Measurements from ENCODE around the gene AK9.
"Not testable (repeated sequence)": the region's sequence is repeated elsewhere in the genome, so short reads cannot be mapped to it uniquely, and the experiment has no call there.

The AK9 gene

DNA sequence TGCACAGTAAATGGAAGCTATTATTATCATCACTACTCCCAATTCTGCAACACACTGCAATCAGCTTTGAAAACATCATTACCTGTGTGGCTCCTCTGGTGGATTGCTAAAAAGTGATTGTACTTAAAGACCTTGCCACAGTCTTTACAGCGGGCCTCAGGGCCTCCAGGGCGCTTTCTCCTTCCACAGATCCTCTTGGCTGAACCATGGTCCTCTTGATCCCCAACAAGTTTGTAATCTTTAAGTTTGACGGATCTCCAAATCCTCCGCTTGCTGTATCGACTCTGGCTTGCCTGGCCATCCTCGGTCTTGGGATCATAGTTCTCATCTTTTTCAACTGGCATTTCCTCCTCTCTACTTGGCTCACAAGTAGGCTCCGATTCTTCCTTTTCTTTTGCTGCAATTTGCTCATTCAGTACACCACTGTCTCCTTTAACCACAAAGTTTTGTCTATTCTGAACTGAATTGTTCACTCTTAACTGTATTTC lies 210.0 kb downstream of the AK9 start:
- peak; percentile 40 for DNase-seq (ENCODE audit: low spot score)

- peak; percentile 4 for DNase-seq (ENCODE audit: low spot score)
Measured at GRCh38 chr6:109478841-109479624, 212.0 kb downstream of the AK9 start.

DNA sequence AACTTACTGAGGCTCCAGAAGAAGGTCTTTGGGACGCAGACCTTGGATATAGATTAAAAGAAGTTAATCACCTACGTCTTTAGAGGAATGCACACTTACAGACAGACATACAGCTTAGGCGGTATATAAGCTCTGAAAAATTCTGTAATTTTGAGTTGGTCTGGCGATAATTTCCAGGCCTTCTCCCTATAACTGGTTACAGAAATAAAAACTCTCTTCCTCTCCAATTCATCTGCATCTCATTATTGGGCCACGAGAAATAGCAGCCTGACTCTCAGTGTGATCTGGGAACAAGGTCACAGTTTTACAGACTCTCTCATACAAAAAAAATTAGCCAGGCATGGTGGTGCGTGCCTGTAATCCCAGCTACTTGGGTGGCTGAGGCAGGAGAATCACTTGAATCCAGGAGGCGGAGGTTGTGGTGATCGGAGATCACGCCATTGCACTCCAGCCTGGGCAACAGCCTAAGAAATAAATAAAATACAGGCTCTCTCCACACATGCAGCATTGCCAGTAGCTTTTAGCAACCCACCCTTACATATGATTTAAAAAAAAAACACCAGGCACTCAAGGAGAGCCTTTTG lies 212.7 kb downstream of the AK9 start:
- peak; percentile 16 for DNase-seq (ENCODE audit: low spot score)

DNA sequence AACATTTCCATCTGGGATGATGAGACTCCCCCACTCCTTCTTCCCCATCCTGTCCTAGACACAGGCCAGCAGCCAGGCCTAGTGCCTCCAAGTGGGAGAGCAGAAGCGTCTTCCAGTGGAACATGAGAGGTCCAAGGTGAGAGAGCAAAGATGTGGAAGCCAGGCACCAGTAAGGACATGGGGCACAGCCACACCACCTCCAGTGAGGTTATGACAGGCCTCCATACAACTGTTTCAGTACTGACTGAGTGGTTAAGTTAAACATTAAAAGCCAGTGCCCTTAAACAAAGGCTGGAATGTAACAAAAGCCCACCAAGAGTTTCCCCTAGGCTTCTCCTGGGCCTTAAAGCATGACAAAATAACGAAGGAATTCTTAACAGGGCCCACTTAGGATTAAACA lies 213.3 kb downstream of the AK9 start:
- DNase-seq (ENCODE audit: low spot score) = peak; percentile 42

- DNase-seq (ENCODE audit: low spot score) = no peak
Measured at GRCh38 chr6:109477184-109477583, 213.8 kb downstream of the AK9 start.

- no peak for DNase-seq (ENCODE audit: low spot score)
Measured at GRCh38 chr6:109475625-109476024, 215.4 kb downstream of the AK9 start.

DNA sequence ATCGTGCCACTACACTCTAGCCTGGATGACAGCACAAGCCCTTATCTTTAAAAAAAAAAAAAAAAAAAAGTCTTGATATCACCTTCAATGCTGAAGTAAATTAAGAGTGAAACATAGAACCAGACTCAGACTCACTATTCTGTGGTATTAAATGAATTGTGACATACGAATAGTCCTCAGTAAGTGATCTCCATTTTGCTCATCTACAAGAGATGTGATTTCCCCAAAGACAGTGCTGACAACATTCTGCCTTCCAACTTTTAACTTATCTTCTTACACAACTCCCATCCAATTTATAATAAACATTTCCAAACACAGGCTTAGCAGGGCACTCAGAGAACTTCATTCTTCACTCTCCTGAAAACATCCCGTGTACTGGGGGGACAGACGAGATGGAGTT lies 216.0 kb downstream of the AK9 start:
- DNase-seq (ENCODE audit: low spot score) = no peak

DNA sequence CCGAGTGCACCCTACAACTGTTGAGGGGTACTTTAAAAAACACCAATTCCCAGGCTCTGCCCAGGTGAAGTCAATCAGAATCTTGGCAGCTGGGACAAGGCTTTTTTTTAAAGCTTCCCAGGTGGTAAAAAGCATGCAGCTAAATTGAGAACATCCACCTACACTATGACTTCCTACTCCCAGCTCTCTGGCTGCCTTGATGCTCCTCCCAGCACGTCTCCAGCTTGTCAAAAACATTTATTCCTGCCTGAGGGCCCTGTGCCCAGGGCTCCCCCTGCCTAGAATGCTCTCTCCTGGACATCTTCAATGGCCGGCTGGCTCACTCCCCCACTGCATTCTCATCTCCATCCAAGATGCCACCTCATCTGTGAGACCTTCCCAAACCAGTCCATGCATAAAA lies 217.9 kb downstream of the AK9 start:
- DNase-seq (ENCODE audit: low spot score) = peak; percentile 14

- peak; percentile 14 for DNase-seq (ENCODE audit: low spot score)
Measured at GRCh38 chr6:109472132-109472995, 218.6 kb downstream of the AK9 start.

DNA sequence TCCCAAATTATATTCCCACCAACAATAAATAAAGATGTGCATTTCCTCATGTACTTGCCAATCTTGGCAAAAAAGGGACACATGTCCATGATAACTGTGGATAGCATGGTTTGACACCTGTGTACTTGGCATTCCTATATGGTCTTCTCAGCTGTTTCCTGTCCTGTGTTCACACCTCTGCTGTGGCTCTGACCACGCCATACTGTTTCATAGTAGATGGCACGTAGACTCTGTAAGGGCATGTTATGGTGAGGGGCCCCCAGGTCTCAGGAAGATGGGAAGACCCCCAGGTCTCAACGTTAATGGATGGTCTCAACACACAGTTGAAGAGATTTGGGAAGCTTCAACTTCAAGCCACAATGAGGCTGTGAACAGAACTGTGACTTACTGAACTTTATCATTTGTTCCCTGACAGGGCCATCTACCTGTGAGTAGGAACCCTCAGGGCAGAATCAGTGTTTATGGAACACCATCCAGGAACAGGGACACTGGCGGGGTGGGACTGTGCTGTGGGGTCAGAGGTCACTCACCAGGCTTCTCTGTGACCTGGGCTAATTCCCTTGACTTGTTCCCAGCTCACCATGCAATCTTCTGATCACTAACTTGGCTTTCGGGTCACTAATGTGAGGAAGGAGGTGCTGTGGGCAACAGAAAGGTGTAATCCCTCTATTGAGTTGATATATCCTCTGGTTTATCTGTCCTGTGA lies 219.7 kb downstream of the AK9 start:
- peak; percentile 25 for DNase-seq (ENCODE audit: low spot score)

- peak; percentile 20 for DNase-seq (ENCODE audit: low spot score)
Measured at GRCh38 chr6:109469591-109470189, 221.3 kb downstream of the AK9 start.

DNA sequence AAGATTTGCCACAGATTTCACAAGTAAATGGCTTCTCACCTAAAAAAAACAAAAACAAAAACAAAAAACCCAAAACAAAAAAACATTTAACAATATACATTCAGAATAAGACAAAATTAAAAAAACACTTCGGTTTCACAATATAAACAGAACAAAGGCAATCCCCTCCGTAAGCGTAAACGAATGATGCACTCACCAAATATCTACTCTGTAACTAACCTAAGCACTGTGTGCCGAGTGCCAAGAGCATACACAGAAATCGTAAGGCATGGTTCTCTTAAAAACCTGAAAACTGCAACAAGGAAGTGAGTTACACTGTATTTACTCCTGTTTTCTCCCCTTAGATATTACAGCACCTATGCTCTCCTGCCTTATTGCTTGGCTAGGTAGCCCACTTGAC lies 223.3 kb downstream of the AK9 start:
- DNase-seq (ENCODE audit: low spot score) = no peak

- DNase-seq (ENCODE audit: low spot score) = no peak
Measured at GRCh38 chr6:109466212-109466923, 224.6 kb downstream of the AK9 start.

- DNase-seq (ENCODE audit: low spot score) = no peak
Measured at GRCh38 chr6:109465772-109466171, 225.2 kb downstream of the AK9 start.

GRCh38 chr6:109461733-109462526 lies 229.1 kb downstream of the AK9 start:
- DNase-seq (ENCODE audit: low spot score) = no peak

DNA sequence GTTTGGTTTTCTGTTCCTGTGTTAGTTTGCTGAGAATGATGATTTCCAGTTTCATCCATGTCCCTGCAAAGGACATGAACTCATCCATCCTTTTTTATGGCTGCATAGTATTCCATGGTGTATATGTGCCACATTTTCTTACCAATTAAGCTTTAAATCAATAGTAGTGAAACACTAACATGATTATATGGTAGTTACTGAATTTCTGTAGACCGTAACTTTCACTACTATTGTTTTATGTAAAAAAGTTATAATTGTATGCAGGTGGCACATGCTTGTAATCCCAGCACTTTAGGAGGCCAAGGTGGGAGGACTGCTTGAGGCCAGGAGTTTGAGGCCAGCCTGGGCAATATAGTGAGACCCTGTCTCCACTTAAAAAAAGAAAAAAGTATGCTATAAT lies 229.8 kb downstream of the AK9 start:
- DNase-seq (ENCODE audit: low spot score) = not testable (repeated sequence)

GRCh38 chr6:109460161-109460829 lies 230.7 kb downstream of the AK9 start:
- DNase-seq (ENCODE audit: low spot score) = no peak

GRCh38 chr6:109458774-109459531 lies 232.0 kb downstream of the AK9 start:
- DNase-seq (ENCODE audit: low spot score) = no peak

GRCh38 chr6:109457562-109457996 lies 233.4 kb downstream of the AK9 start:
- DNase-seq (ENCODE audit: low spot score) = no peak

All from ecto neural progenitor cell (in vitro differentiated cells).